DND-41 (cell line): ENCODE data around the gene SPATA31E1.
"Not testable (repeated sequence)": the region's sequence is repeated elsewhere in the genome, so short reads cannot be mapped to it uniquely, and the experiment has no call there.

Experiments used
- ATAC-seq: fragments of 200-7000 bp; cut with Tn5 transposase; 3 replicates; pipeline ENCODE4 v1.9.1; 2021; ENCODE audit warnings: low read depth; ENCODE audit not compliant: insufficient read depth
- DNase-seq: peaks from one replicate; pipeline ENCODE4 v3.0.0-alpha.2; 2020
- H2AFZ ChIP-seq: 2 replicates; pipeline ENCODE4 v1.6.0; 2012; ENCODE audit warnings: low read depth, low read length
- H3K27ac ChIP-seq: 2 replicates; pipeline ENCODE4 v1.5.1; 2012; ENCODE audit warnings: low read length, inconsistent platforms
- H3K27me3 ChIP-seq: fragments of 200-600 bp; sonication (generic); 2 replicates; pipeline ENCODE4 v1.6.0; 2012; ENCODE audit warnings: low read length, mild to moderate bottlenecking, inconsistent platforms; ENCODE audit not compliant: insufficient read depth, poor library complexity
- H3K36me3 ChIP-seq: 2 replicates; pipeline ENCODE4 v1.5.1; 2012; ENCODE audit warnings: low read length, inconsistent platforms; ENCODE audit not compliant: insufficient read depth
- H3K4me1 ChIP-seq: 2 replicates; pipeline ENCODE4 v1.5.1; 2012; ENCODE audit warnings: mild to moderate bottlenecking, low read length; ENCODE audit not compliant: insufficient read depth
- H3K4me2 ChIP-seq: 2 replicates; pipeline ENCODE4 v1.6.0; 2012; ENCODE audit warnings: mild to moderate bottlenecking, moderate library complexity, low read length, inconsistent platforms; ENCODE audit not compliant: insufficient read depth
- H3K4me3 ChIP-seq, 2 experiments: fragments of 200-600 bp in 1 of 2; shearing (Covaris generic) in 1 of 2; 2 replicates each; pipeline ENCODE4 v1.5.1; 2012 to 2016; ENCODE audit warnings: inconsistent platforms in 2 of 2, low read length in 2 of 2, mild to moderate bottlenecking in 2 of 2, low read depth in 1 of 2, moderate library complexity in 1 of 2
- H3K79me2 ChIP-seq: 2 replicates; pipeline ENCODE4 v1.6.0; 2012; ENCODE audit warnings: low read length, inconsistent platforms; ENCODE audit not compliant: insufficient read depth
- H3K9ac ChIP-seq: 2 replicates; pipeline ENCODE4 v1.6.0; 2012; ENCODE audit warnings: low read depth, mild to moderate bottlenecking, inconsistent platforms, low read length, moderate library complexity
- H3K9me3 ChIP-seq: 2 replicates; pipeline ENCODE4 v1.5.1; 2012; ENCODE audit warnings: low read length, moderate library complexity, mild to moderate bottlenecking, inconsistent platforms; ENCODE audit not compliant: insufficient read depth, severe bottlenecking
- H4K20me1 ChIP-seq: 2 replicates; pipeline ENCODE4 v1.6.0; 2012; ENCODE audit warnings: low read length; ENCODE audit not compliant: insufficient read depth

The SPATA31E1 gene

DNA sequence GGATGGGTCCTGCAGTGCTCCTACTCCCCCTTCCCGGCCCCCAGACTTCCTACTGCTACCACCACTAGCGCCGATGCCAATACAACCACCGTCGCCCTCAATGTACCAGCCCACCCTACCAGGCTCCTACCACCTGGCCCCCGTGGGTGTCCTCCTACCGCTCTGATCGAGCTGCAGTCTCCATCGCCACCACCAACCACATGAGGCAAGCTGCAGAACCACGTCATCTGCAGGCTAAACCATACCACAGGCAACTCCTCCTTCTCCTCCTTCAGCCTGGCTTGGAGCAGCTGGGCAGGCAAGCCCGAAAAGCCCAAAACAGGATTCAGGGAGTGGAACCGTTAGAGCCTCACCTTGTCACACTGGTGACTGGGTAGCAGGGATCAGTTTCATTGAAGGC, 54.7 kb downstream of the SPATA31E1 start:
- not testable (repeated sequence) for H3K27me3 ChIP-seq

DNA sequence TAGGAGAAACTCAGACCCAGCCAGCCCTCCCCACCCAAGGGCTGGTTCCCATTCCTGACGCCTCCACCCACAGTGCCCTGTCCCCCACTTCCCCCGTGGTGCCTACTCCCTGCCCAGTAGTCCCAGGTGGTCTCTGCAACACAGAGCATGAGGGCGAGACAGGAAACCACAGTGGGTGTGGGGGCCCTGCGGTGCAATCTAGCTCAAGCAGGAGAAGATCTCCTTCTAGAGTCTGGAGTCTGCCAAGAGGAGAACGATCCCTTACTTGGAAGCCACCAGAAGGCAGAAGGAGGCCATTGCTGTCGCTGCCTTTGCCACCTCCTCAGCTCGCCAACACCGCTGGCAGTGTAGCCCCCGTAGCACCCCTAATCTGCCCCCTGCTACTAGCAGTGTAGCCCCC, 55.2 kb downstream of the SPATA31E1 start:
- not testable (repeated sequence) for H3K9me3 ChIP-seq, H3K27ac ChIP-seq, H3K9ac ChIP-seq, H3K4me2 ChIP-seq, H3K79me2 ChIP-seq, H3K4me1 ChIP-seq, H3K27me3 ChIP-seq, H2AFZ ChIP-seq, H3K4me3 ChIP-seq, H3K36me3 ChIP-seq, H4K20me1 ChIP-seq
- DNase-seq, result peak; percentile 35
- peak; percentile 76 for ATAC-seq

More for the DNA sequence above, 54.7 kb downstream of the SPATA31E1 start:
- H3K27ac ChIP-seq, H3K4me3 ChIP-seq, H3K9ac ChIP-seq, H3K36me3 ChIP-seq, H3K4me1 ChIP-seq, DNase-seq, H2AFZ ChIP-seq, H3K9me3 ChIP-seq, H3K79me2 ChIP-seq, ATAC-seq, H4K20me1 ChIP-seq, H3K4me2 ChIP-seq: not testable (repeated sequence)

DNA sequence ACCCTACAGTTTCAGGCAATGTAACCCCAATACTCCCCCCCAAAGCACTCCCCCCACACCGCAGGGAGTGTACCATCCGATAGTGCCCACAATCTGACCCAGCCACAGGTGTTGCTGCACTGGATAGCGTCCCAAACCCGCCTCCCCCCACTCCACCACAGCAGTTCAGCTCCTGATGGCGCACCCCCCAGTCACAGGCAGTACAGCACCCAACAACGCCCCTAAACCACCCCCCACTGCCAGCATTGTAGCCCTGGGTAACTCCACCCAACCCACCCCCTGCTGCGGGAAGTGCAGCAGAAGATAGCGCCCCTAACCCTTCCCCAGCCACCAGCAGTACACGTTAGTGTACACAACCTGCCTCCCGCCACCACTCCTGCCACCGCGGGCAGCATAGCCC, 55.7 kb downstream of the SPATA31E1 start:
- not testable (repeated sequence) for H3K36me3 ChIP-seq, H4K20me1 ChIP-seq, H3K27me3 ChIP-seq, H2AFZ ChIP-seq, H3K4me2 ChIP-seq, H3K79me2 ChIP-seq, H3K27ac ChIP-seq, H3K4me1 ChIP-seq, H3K9ac ChIP-seq, H3K4me3 ChIP-seq, H3K9me3 ChIP-seq
- peak; percentile 47; the same call in 2 of the 3 replicates for ATAC-seq
- peak; percentile 8 for DNase-seq
